Skeletal muscle tissue (tissue), 4 donors: ENCODE measurements around the gene CARD9. TPM values are rescaled to one million over a fixed set of nuclear protein-coding genes. Genes with fewer than 3 reads are reported as not detected.
"Not testable (repeated sequence)": the region's sequence is repeated elsewhere in the genome, so short reads cannot be mapped to it uniquely, and the experiment has no call there.

Experiments used
- H3K27ac ChIP-seq: one replicate; pipeline ENCODE4 v1.7.0; 2013; ENCODE audit warnings: mild to moderate bottlenecking, low read depth, low read length, inconsistent platforms
- H3K27me3 ChIP-seq, 3 donors: one replicate each; pipeline ENCODE4 v1.7.0; 2013; ENCODE audit warnings: low read length in 3 of 3; ENCODE audit not compliant: control insufficient read depth in 3 of 3, insufficient read depth in 3 of 3
- H3K36me3 ChIP-seq, 3 donors: one replicate each; pipeline ENCODE4 v1.7.0; 2013; ENCODE audit warnings: low read length in 3 of 3; ENCODE audit not compliant: control insufficient read depth in 3 of 3, insufficient read depth in 3 of 3
- H3K4me1 ChIP-seq, 3 donors: one replicate each; pipeline ENCODE4 v1.7.0; 2013; ENCODE audit warnings: low read length in 3 of 3, mild to moderate bottlenecking in 3 of 3; ENCODE audit not compliant: control insufficient read depth in 3 of 3, insufficient read depth in 3 of 3
- H3K4me3 ChIP-seq, 3 donors: one replicate each; pipeline ENCODE4 v1.7.0; 2013; ENCODE audit warnings: low read length in 3 of 3
- H3K9ac ChIP-seq, 3 donors: one replicate each; pipeline ENCODE4 v1.7.0; 2013; ENCODE audit warnings: low read length in 3 of 3, mild to moderate bottlenecking in 3 of 3, moderate library complexity in 2 of 3, low read depth in 1 of 3
- H3K9me3 ChIP-seq, 3 donors: one replicate each; pipeline ENCODE4 v1.7.0; 2013; ENCODE audit warnings: low read length in 3 of 3; ENCODE audit not compliant: control insufficient read depth in 3 of 3
- total RNA-seq: library from RNA; depleted of rRNA; stranded (reverse); fragments of >200 nt; gene quantifications from one replicate; pipeline ENCODE4 v1.2.3, GENCODE V29; 2014
- donor health status: Osteomylitis.

CARD9 gene
- total RNA-seq, 1 donor from 2014 or later: 1.0 TPM

GRCh38 chr9:136319244-136319643 is 54.2 kb downstream of the CARD9 start:
- not testable (repeated sequence) for H3K4me1 ChIP-seq, H3K4me3 ChIP-seq, H3K9ac ChIP-seq, H3K36me3 ChIP-seq, H3K27ac ChIP-seq, H3K9me3 ChIP-seq
- peaks cover 4 to 25% (median 17%) of the 10 kb centered on the region in 3 donors for H3K27me3 ChIP-seq

DNA sequence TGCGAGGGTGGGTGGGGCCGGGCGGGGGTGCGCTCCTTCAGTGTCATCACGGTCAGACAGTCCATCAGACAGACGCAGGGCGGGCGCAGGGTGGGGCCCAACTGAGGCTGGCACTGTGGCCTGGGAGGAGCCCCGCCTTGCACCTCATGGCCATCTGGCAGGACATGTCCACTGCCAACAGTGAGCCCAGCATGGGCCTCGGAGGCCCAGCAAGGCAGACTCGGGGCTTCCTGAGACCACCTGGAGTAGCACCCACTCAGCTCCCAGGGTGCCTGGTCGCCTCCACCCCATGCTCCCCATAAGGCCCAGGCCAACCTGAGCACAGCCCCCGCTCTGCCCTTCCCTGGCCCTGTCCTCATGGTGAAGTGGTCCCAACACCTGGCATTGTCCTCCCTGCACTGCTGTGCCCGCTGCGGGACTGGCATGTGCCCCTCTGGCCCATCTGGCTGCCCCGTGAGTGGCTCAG is 54.7 kb downstream of the CARD9 start:
- Histone ChIP-seq H3K4me1 (no peaks in the 10 kb centered on the region), H3K9ac (no peak overlapping the region), H3K9me3 (peaks cover 0 to 4% (median 2%) of the 10 kb centered on the region in 3 donors), H3K4me3 (no peak overlapping the region), H3K27ac (no peak overlapping the region), H3K27me3 (peaks cover 4 to 21% (median 14%) of the 10 kb centered on the region in 3 donors), H3K36me3 (no peaks in the 10 kb centered on the region)

GRCh38 chr9:136318111-136318775 is 55.2 kb downstream of the CARD9 start:
- Histone ChIP-seq H3K27ac (no peak overlapping the region), H3K9ac (no peak overlapping the region), H3K4me1 (no peaks in the 10 kb centered on the region), H3K27me3 (peaks cover 0 to 17% (median 14%) of the 10 kb centered on the region in 3 donors), H3K4me3 (no peak overlapping the region), H3K9me3 (peaks cover 0 to 4% (median 2%) of the 10 kb centered on the region in 3 donors), H3K36me3 (no peaks in the 10 kb centered on the region)

DNA sequence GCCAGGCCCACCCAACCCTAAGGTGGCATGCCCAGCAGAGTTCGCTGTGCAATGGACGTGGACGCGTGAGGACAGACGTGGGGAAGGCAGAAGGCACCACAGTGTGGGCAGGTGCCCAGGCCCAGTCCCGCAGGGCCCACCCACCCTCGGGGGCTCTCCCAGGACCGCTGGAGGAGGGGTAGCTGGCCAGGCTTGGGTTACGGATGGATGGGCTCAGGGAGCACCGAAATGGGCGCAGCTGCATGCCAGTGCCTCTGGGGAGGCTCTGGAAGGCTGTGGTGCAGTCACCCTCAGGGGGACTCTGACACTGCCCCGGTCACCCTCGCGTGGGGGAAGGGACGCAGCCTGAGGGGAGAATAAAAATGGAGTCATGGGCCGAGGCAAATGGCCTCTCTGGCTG is 55.8 kb downstream of the CARD9 start:
- peaks cover 0 to 16% (median 12%) of the 10 kb centered on the region in 3 donors for H3K27me3 ChIP-seq
- no peaks in the 10 kb centered on the region for H3K4me1 ChIP-seq
- H3K9ac ChIP-seq: no peak overlapping the region
- peaks cover 0 to 4% (median 2%) of the 10 kb centered on the region in 3 donors for H3K9me3 ChIP-seq
- H3K27ac ChIP-seq: no peak overlapping the region
- no peak overlapping the region for H3K4me3 ChIP-seq
- no peaks in the 10 kb centered on the region for H3K36me3 ChIP-seq

GRCh38 chr9:136316896-136317676 is 56.4 kb downstream of the CARD9 start:
- no peak overlapping the region for H3K9ac ChIP-seq
- peaks cover 0 to 11% (median 8%) of the 10 kb centered on the region in 3 donors for H3K27me3 ChIP-seq
- no peak overlapping the region for H3K4me3 ChIP-seq
- H3K36me3 ChIP-seq: no peaks in the 10 kb centered on the region
- no peak overlapping the region for H3K27ac ChIP-seq
- no peaks in the 10 kb centered on the region for H3K4me1 ChIP-seq
- peaks cover 0 to 4% (median 2%) of the 10 kb centered on the region in 3 donors for H3K9me3 ChIP-seq

- no peaks in the 10 kb centered on the region for H3K4me1 ChIP-seq
- no peak overlapping the region for H3K27ac ChIP-seq
- no peaks in the 10 kb centered on the region for H3K36me3 ChIP-seq
- H3K4me3 ChIP-seq: no peak overlapping the region
- H3K9me3 ChIP-seq: peaks cover 0 to 3% (median 2%) of the 10 kb centered on the region in 3 donors
- peaks cover 2 to 13% (median 10%) of the 10 kb centered on the region in 3 donors for H3K27me3 ChIP-seq
- H3K9ac ChIP-seq: no peak overlapping the region
These were observed 57.2 kb downstream of the CARD9 start for GRCh38 chr9:136316271-136316751.

- Histone ChIP-seq H3K27me3 (peaks cover 16 to 25% (median 23%) of the 10 kb centered on the region in 3 donors), H3K27ac (no peak overlapping the region), H3K4me3 (no peak overlapping the region), H3K9me3 (peaks cover 0 to 2% (median 2%) of the 10 kb centered on the region in 3 donors), H3K4me1 (no peaks in the 10 kb centered on the region), H3K36me3 (no peaks in the 10 kb centered on the region), H3K9ac (no peak overlapping the region)
These were observed 58.5 kb downstream of the CARD9 start for GRCh38 chr9:136314944-136315343.

- Histone ChIP-seq H3K4me1 (no peaks in the 10 kb centered on the region), H3K36me3 (no peaks in the 10 kb centered on the region), H3K27me3 (peaks cover 25 to 32% (median 32%) of the 10 kb centered on the region in 3 donors), H3K9me3 (peaks cover 0 to 2% (median 2%) of the 10 kb centered on the region in 3 donors), H3K9ac (no peak overlapping the region), H3K27ac (no peak overlapping the region), H3K4me3 (no peak overlapping the region)
These were observed 59.4 kb downstream of the CARD9 start for GRCh38 chr9:136314056-136314416.
